ENCODE data around the gene VGLL2.
"Not testable (repeated sequence)": the region's sequence is repeated elsewhere in the genome, so short reads cannot be mapped to it uniquely, and the experiment has no call there.

VGLL2 gene

DNA sequence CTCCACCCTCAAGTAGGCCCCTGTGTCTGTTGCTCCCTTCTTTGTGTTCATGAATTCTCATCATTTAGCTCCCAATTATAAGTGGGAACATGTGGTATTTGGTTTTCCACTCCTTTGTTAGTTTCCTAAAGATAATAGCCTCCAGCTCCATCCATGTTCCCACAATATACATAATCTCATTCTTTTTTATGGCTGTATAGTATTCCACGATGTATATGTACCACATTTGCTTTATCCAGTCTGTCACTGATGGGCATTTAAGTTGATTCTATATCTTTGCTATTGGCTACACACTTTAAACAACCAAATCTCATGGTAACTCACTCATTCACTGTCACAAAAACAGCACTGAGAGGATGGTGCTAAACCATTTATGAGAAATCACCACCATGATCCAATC lies 35.5 kb upstream of the VGLL2 start:
- Histone ChIP-seq H3K4me3 (ENCODE audit: low read depth, low read length) (no peak overlapping the region), H3K27ac (no peak overlapping the region), H3K27me3 (replicated peaks) (no peaks in the 10 kb centered on the region), H3K36me3 (replicated peaks) (no peaks in the 10 kb centered on the region)
- DNase-seq, result no peak
- TF ChIP-seq, protein P1, sequence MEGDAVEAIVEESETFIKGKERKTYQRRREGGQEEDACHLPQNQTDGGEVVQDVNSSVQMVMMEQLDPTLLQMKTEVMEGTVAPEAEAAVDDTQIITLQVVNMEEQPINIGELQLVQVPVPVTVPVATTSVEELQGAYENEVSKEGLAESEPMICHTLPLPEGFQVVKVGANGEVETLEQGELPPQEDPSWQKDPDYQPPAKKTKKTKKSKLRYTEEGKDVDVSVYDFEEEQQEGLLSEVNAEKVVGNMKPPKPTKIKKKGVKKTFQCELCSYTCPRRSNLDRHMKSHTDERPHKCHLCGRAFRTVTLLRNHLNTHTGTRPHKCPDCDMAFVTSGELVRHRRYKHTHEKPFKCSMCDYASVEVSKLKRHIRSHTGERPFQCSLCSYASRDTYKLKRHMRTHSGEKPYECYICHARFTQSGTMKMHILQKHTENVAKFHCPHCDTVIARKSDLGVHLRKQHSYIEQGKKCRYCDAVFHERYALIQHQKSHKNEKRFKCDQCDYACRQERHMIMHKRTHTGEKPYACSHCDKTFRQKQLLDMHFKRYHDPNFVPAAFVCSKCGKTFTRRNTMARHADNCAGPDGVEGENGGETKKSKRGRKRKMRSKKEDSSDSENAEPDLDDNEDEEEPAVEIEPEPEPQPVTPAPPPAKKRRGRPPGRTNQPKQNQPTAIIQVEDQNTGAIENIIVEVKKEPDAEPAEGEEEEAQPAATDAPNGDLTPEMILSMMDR (IDR thresholded peaks at IDR 0.05; ENCODE audit: low read depth, low read length, missing control alignments), result no peak
- in situ Hi-C loops (cut with HindIII; ENCODE audit: low pct_ligation_motif_present, low sequenced_read_pairs), result no loop called here

DNA sequence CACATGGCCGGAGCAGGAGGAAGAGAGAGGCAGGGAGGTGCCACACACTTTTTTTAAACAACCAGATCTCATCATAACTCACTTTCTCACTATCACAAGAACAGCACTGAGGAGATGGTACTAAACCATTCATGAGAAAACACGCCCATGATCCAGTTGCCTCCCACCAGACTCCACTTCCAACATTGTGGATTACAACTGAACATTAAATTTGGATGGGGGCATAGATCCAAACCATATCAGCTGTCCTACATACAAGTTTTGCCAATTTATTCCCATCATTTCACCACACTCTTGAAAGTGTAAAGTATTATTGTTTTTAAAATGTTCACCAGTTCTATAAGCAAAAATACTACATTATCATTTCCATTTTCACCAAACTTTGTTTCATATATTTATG lies 33.9 kb upstream of the VGLL2 start:
- in situ Hi-C loops (cut with HindIII; ENCODE audit: low pct_ligation_motif_present, low sequenced_read_pairs), result no loop called here
- Histone ChIP-seq H3K36me3 (replicated peaks) (no peaks in the 10 kb centered on the region), H3K4me3 (ENCODE audit: low read depth, low read length) (no peak overlapping the region), H3K27ac (no peak overlapping the region), H3K27me3 (replicated peaks) (no peaks in the 10 kb centered on the region)
- TF ChIP-seq, protein P1 (IDR thresholded peaks at IDR 0.05; ENCODE audit: low read depth, low read length, missing control alignments), result no peak
- no peak for DNase-seq

DNA sequence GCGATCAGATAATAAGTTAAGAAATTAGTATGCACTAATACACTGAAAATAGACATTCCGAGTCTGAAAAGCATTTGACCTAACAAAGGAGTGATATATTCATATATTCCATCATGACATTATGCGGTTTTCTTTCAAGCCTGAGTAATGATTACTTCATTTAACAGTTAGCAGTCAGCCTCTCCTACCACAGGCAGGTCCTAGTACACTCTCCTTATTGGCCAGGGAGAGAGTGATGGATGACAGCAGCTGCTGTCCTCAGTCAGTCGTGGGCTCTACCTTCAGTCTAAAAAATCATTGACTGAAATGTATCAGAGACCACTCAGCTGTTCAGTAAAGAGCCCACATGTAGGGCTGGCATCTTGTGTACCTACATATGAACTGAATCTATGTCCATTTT lies 33.2 kb upstream of the VGLL2 start:
- no peak overlapping the region for H3K27ac ChIP-seq
- in situ Hi-C loops (cut with HindIII; ENCODE audit: low pct_ligation_motif_present, low sequenced_read_pairs), result no loop called here
- H3K36me3 ChIP-seq (replicated peaks), result no peaks in the 10 kb centered on the region
- no peaks in the 10 kb centered on the region for H3K27me3 ChIP-seq (replicated peaks)
- H3K4me3 ChIP-seq (ENCODE audit: low read depth, low read length), result no peak overlapping the region
- no peak for DNase-seq
- TF ChIP-seq, protein P1 (IDR thresholded peaks at IDR 0.05; ENCODE audit: low read depth, low read length, missing control alignments), result no peak

DNA sequence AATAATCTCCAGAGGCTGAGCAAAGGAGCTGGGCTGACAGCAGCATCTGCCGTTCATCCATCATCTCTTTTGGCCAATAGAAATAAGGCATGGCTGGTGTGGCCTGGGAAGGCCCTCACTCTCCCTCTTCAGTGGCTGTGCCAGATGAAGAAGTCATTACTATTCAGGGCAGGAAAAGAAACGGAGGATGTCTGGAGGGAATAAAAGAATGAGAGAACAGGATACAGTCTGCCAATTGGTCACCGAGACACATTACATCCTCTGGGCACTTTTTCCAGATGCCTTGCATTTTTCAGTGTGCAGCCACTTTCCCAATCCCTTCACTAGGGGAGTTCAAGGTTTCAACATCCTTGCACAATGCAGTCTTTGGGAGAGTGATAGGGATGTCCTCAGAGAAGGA lies 32.2 kb upstream of the VGLL2 start:
- no peak for DNase-seq
- TF ChIP-seq, protein P1 (IDR thresholded peaks at IDR 0.05; ENCODE audit: low read depth, low read length, missing control alignments), result no peak
- H3K27me3 ChIP-seq (replicated peaks), result no peaks in the 10 kb centered on the region
- no peaks in the 10 kb centered on the region for H3K36me3 ChIP-seq (replicated peaks)
- in situ Hi-C loops (cut with HindIII; ENCODE audit: low pct_ligation_motif_present, low sequenced_read_pairs), result no loop called here
- no peak overlapping the region for H3K27ac ChIP-seq
- H3K4me3 ChIP-seq (ENCODE audit: low read depth, low read length), result no peak overlapping the region

DNA sequence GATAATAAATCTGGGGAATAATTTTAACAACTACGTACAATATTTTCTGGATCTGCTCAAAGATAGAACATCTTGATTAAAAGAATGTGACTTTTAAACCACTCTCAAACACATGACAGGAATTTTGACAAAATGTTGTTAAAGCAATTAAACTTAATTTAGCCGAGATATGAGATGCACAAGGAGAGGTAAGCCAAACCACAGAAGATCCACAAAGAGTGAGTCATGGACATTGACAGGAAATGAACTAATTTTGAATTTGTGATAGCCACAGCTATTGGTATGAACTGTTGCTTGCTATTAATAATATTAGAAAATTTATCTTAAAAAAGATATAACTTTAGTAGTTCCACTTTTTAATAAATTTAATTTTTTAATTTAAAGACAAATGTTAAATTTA lies 27.8 kb upstream of the VGLL2 start:
- Histone ChIP-seq H3K36me3 (replicated peaks) (no peaks in the 10 kb centered on the region), H3K4me3 (ENCODE audit: low read depth, low read length) (no peak overlapping the region), H3K27ac (no peak overlapping the region), H3K27me3 (replicated peaks) (no peaks in the 10 kb centered on the region)
- in situ Hi-C loops (cut with HindIII; ENCODE audit: low pct_ligation_motif_present, low sequenced_read_pairs), result no loop called here
- TF ChIP-seq, protein P1 (IDR thresholded peaks at IDR 0.05; ENCODE audit: low read depth, low read length, missing control alignments), result no peak
- peak; percentile 11 for DNase-seq

DNA sequence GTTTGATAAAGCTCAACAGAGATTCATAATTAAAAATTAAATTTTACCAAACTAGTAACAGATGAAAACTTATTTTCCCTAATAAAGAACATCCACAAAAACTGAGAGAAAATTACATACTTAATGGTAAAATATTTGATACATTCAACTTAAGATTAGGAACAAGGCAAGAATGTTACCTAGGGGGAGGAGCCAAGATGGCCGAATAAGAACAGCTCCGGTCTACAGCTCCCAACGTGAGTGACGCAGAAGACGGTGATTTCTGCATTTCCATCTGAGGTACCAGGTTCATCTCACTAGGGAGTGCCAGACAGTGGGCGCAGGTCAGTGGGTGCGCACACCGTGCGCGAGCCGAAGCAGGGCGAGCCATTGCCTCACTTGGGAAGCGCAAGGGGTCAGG lies 20.8 kb upstream of the VGLL2 start:
- H3K36me3 ChIP-seq (replicated peaks); H3K27me3 ChIP-seq (replicated peaks); in situ Hi-C loops (cut with HindIII; ENCODE audit: low pct_ligation_motif_present, low sequenced_read_pairs); DNase-seq; H3K27ac ChIP-seq; H3K4me3 ChIP-seq (ENCODE audit: low read depth, low read length): not testable (repeated sequence)

DNA sequence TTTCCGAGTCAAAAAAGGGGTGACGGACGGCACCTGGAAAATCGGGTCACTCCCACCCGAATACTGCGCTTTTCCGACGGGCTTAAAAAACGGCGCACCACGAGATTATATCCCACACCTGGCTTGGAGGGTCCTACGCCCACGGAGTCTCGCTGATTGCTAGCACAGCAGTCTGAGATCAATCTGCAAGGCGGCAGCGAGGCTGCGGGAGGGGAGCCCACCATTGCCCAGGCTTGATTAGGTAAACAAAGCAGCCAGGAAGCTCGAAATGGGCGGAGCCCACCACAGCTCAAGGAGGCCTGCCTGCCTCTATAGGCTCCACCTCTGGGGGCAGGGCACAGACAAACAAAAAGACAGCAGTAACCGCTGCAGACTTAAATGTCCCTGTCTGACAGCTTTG lies 20.4 kb upstream of the VGLL2 start:
- H3K4me3 ChIP-seq (ENCODE audit: low read depth, low read length); H3K36me3 ChIP-seq (replicated peaks); DNase-seq; H3K27me3 ChIP-seq (replicated peaks); H3K27ac ChIP-seq; in situ Hi-C loops (cut with HindIII; ENCODE audit: low pct_ligation_motif_present, low sequenced_read_pairs): not testable (repeated sequence)
